SH-SY5Y (cell line): Measurements from ENCODE around the gene CTNNA3.

Experiments used
- GATA2 ChIP-seq: IDR thresholded peaks from 2 replicates; pipeline ENCODE4 v1.6.1; 2011; ENCODE audit warnings: mild to moderate bottlenecking, low read depth, low read length
- GATA3 ChIP-seq: IDR thresholded peaks from 2 replicates; pipeline ENCODE4 v1.6.1; 2011; ENCODE audit warnings: low read depth, mild to moderate bottlenecking, low read length, moderate library complexity

DNA sequence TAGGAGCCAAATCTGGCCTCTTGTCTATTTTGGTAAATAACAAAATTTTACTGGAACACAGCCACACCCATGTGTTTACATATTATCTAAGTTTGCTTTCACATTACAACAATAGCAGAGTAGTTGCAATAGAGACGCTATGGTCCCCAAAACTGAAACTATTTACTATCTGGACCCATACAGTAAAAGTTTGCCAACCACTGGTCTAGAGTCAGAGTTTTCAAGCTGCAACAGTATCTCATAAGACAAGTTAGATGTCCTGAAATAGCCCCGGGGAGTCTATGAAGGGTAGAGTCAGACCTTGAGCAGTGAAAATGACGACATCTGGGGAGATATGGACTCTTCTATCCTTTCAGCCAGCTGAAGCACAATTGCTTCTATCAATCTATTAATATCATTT, 74.2 kb downstream of the CTNNA3 start:
- no peak for TF ChIP-seq GATA3
- no peak for TF ChIP-seq GATA2
